Ishikawa (cell line): Measurements from ENCODE around the gene ADCY1.

Source experiments
- CEBPB ChIP-seq: IDR thresholded peaks from 2 replicates; pipeline ENCODE4 v1.6.1; 2012
- CREB1 ChIP-seq: IDR thresholded peaks from 2 replicates; pipeline ENCODE4 v1.6.1; 2012; ENCODE audit warnings: low read depth
- EGR1 ChIP-seq: IDR thresholded peaks from 2 replicates; pipeline ENCODE4 v1.6.1; 2012
- EP300 ChIP-seq: IDR thresholded peaks from 2 replicates; pipeline ENCODE4 v1.6.1; 2012; ENCODE audit warnings: borderline replicate concordance
- FOXM1 ChIP-seq: IDR thresholded peaks from 2 replicates; pipeline ENCODE4 v1.6.1; 2012; ENCODE audit warnings: low read depth, borderline replicate concordance
- MAX ChIP-seq: IDR thresholded peaks from 2 replicates; pipeline ENCODE4 v1.6.1; 2012
- NFIC ChIP-seq: IDR thresholded peaks from 2 replicates; pipeline ENCODE4 v1.6.1; 2012
- RAD21 ChIP-seq: IDR thresholded peaks from 2 replicates; pipeline ENCODE4 v1.6.1; 2012; ENCODE audit warnings: low read depth
- REST ChIP-seq: IDR thresholded peaks from 2 replicates; pipeline ENCODE4 v1.6.1; 2012; ENCODE audit warnings: low read depth, mild to moderate bottlenecking
- TAF1 ChIP-seq: IDR thresholded peaks from 2 replicates; pipeline ENCODE4 v1.6.1; 2012; ENCODE audit warnings: low read depth, mild to moderate bottlenecking
- TCF12 ChIP-seq: IDR thresholded peaks from 2 replicates; pipeline ENCODE4 v1.6.1; 2012; ENCODE audit warnings: low read depth
- TEAD4 ChIP-seq: IDR thresholded peaks from 2 replicates; pipeline ENCODE4 v1.6.1; 2012
- USF1 ChIP-seq: IDR thresholded peaks from 2 replicates; pipeline ENCODE4 v1.6.1; 2012
- YY1 ChIP-seq: IDR thresholded peaks from 2 replicates; pipeline ENCODE4 v1.6.1; 2012; ENCODE audit warnings: low read depth
- ZBTB7A ChIP-seq: IDR thresholded peaks from 2 replicates; pipeline ENCODE4 v1.6.1; 2012; ENCODE audit warnings: low read depth

ADCY1 gene

GRCh38 chr7:45573661-45574415 is at the start of gene ADCY1:
TSS of gene ADCY1 (plus strand) at chr7:45574368. CDS start at chr7:45574544, 176 bp downstream.
- TF ChIP-seq NFIC (no peak), CEBPB (no peak)

GRCh38 chr7:45524445-45524844 is 49.7 kb upstream of the ADCY1 start:
- no peak for TF ChIP-seq NFIC
- TF ChIP-seq CEBPB = no peak
- no peak for TF ChIP-seq REST
- TF ChIP-seq USF1 = no peak
- TF ChIP-seq ZBTB7A = no peak
- no peak for TF ChIP-seq MAX
- TF ChIP-seq RAD21 = no peak
- TF ChIP-seq YY1 = no peak
- no peak for TF ChIP-seq TAF1
- no peak for TF ChIP-seq FOXM1
- TF ChIP-seq TEAD4 = no peak
- no peak for TF ChIP-seq EP300
- TF ChIP-seq EGR1 = no peak
- no peak for TF ChIP-seq TCF12
- TF ChIP-seq CREB1 = no peak

GRCh38 chr7:45525057-45525456 is 49.1 kb upstream of the ADCY1 start:
- TF ChIP-seq CEBPB (no peak), YY1 (no peak), EGR1 (no peak), TEAD4 (no peak), EP300 (no peak), RAD21 (no peak), TCF12 (no peak), FOXM1 (no peak), TAF1 (no peak), CREB1 (no peak), NFIC (no peak), USF1 (no peak), REST (no peak), MAX (no peak), ZBTB7A (no peak)

- TF ChIP-seq REST = no peak
- no peak for TF ChIP-seq RAD21
- no peak for TF ChIP-seq NFIC
- TF ChIP-seq TAF1 = no peak
- no peak for TF ChIP-seq EGR1
- no peak for TF ChIP-seq FOXM1
- TF ChIP-seq TEAD4 = no peak
- no peak for TF ChIP-seq YY1
- TF ChIP-seq USF1 = no peak
- no peak for TF ChIP-seq CEBPB
- TF ChIP-seq TCF12 = no peak
- TF ChIP-seq EP300 = no peak
- TF ChIP-seq ZBTB7A = no peak
- TF ChIP-seq CREB1 = no peak
- no peak for TF ChIP-seq MAX
Observed at GRCh38 chr7:45543473-45543872, 30.7 kb upstream of the ADCY1 start.
